Measurements from ENCODE around the gene CNIH3.
A peak's percentile ranks its signal among the peaks of the same experiment; 100 is the strongest.
"Not testable (repeated sequence)": the region's sequence is repeated elsewhere in the genome, so short reads cannot be mapped to it uniquely, and the experiment has no call there.

Gene CNIH3

DNA sequence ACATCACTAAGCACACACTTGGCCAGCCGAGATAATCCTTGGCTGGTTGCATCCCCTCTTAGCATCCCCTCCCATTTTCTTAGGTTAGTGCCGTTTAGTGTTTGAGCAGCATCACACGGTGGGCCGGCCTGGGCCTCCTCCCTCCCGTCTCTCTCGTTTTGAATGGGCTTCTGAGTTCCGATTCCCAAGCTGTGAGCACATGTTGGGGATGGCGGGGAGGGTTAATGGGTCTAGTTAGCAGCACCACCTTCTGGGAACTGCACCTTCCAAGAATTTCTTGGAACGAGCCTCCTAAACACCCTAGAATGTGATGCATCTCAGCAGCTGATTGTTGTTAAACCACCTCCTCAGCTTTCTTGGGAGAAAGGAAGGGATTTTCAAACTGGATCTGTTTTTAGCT, 73.3 kb downstream of the CNIH3 start:
- DNase-seq (ENCODE audit: low spot score): no peak

DNA sequence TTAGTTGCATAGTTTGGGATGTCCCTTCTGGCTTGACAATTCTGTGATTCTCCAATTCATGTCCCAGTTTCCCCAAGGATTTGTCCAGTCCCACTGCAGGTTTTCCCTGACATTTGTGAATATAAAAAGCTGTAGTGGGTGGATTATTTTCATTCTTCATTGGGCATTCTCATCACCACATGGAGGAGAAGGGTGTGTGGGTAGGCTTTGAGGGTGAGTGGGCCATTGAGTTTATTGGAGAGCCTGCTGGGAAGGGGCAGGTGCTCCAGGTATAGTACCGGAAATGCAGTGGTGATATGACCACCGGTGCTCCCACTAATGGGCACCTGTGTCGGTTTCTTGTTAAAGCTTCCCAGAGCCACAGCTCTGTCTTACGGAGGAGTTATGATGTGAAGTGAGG, 74.5 kb downstream of the CNIH3 start:
- no peak for DNase-seq (ENCODE audit: low spot score)

DNA sequence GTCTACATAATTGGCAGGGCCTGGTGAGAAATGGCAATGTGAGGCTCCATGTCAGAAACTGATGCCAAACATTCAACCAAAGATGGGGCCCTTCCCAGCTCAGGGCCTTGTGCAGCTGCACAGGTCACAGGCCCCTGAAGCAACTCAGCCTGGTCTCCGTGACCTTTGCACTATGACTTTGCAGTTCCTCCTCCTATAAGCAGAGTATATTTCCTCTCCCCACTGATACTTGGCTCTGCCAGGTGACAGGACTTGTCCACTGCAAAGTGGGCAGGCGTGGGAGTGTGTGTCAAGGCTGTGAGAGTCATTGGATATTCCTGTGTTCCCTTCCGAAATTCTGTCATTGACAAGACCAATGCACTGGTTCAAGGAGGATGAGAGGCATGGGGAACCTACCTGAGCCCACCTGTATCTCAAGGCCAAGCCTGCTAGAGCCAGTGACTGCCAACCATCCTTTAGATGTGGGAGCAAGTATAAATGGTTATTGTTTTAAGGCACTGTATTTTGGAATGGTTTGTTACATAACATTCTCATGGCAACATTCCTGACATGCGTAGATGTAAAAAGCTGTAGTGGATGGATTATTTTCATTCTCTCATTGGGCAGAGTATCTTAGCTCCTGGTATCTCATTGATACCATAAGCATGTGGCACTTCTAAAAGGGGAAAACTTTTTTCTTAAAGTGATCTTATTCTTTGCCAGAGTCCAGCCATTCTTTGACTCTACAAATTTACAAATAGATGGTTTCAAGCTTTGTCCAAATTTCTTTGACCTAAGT, 75.2 kb downstream of the CNIH3 start:
- DNase-seq (ENCODE audit: low spot score): no peak

DNA sequence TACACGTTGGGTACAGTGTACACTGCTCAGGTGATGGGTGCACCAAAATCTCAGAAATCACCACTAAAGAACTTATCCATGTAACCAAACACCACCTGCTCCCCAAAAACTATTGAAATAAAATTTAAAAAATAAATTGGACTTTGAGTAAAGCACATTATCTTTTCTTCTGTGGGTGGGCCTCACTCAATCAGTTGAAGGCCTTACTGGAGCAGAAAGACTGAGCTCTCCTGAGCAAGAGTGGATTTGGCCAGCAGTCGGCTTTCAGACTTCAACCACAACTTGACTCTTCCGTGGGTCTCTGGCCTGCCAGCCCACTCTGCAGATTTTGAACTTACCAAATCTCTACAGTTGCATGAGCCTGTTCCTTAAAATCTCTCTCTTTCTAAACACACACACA, 78.9 kb downstream of the CNIH3 start:
- DNase-seq (ENCODE audit: low spot score): no peak

DNA sequence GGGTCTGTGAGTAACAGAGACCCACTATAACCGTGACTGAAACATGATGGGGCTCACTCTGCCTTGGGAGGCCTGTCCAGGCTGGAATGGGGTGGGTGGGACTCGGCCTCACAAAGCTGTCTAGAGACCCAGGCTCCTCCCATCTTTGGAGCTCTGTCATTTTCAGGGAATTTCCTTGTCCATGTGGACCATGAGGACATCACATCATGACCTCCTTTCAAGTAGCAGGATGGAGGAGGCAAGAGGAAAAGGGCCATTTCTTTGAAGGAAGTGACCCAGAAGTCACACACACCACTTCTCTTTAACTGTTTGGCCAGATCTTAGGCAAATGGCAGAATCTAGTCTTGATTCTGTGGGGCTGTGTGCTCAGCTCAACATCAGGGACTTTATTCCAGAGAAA, 79.9 kb downstream of the CNIH3 start:
- no peak for DNase-seq (ENCODE audit: low spot score)

DNA sequence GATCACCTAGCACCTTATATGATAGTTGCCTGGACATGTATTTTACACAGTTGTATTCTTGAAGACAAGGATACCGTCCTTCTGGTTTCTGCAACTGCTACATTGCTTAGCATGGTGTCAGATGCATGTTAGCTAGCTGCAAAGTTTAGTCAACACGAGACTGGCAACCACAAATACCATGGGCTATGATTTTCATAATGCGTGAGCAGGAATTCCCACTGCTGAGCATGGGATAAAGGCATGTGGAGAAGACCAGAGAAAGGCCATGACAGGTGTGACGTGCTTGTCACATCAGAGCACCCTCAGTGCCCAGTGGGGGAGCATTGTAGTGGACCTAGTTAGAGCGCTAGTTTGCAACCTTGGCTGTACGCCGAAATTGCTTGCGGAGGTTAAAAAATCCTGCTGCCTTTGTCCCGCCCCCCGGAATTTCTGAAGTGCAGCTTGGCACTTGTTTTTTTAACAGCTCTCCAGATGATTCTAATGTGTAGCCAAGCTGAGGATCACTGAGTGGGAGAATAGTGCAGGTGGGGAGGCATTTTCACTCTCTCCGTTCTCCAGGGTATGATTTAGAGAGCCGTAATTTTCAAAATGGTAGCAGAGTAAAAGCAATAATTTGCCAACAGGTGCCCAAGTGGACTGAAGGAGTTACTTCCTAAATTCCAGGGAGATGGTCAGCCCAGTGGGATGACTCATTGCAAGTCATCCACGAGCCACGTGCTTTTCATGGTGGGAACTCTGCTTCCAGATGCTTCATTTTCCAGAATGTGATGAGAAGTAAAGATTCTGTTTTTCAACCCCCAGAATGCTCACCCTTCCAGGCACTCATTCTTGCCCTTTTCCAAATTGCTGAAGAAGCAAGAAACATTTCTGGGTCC, 81.0 kb downstream of the CNIH3 start:
- DNase-seq (ENCODE audit: low spot score): no peak

DNA sequence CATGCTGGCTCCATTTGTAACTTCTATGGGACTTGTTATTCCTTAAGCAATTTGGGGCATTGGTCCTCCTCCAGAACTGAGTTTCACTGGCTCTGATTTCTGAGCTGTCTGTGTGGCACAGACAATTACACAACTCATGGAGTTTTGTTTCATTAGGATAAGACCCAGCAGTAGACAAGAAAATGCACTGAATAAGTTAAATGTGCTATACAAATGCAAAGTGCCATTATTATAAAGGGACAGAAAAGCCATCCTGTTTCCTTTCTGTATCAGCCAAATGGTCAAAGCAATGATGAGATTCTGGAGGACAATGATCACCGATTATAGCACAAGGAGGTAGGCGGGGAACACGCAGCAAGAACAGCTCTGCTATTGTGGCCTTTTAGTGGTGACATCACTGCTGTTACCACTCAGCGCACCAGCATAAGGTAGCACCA, 81.9 kb downstream of the CNIH3 start:
- DNase-seq (ENCODE audit: low spot score): peak; percentile 48

DNA sequence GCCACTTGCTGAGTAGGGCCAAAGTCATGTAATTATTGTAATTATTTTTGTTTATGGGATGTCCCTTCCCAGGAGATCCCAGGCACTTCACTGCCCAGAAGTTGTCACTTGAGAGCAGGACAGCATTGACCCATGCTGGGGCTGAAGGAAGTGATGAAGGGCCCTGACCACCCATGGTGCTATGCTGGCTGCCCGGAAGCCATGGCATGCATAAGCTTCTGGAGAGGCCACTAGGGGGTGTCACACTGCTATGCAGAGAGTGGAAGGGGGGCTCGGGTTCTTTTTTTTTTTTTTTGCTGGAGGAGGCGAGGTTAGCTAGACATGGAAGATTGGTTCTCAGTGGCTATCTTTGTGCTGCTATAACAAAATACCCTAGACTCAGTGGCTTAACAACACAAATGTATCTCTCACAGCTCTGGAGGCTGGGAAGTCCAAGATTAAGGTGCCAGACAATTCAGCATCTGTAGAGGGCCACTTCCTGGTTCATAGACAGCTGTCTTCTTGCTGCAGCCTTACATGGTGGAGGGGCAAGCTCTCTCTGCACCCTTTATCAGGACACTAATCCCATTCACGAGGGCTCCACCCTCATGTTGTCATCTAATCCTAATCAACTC, 84.9 kb downstream of the CNIH3 start:
- no peak for DNase-seq (ENCODE audit: low spot score)

DNA sequence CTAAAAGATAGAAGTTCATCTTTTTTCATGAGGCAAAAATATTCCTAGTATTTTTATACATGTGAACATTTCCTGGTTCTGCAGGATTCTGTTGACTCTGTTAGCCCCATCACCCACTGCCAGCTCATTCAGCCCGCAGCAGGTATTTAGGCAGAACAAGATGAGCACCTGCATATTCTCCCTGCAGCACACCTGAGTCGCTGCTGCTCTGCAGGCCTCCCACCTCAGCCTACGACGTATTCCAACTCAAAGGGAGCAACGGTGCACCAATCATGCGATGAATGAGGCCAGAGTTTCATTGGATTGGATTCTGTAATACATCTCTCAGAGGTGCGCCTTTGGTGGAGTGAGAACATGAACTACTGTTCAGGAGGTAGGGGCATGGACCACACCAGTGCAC, 87.6 kb downstream of the CNIH3 start:
- no peak for DNase-seq (ENCODE audit: low spot score)

DNA sequence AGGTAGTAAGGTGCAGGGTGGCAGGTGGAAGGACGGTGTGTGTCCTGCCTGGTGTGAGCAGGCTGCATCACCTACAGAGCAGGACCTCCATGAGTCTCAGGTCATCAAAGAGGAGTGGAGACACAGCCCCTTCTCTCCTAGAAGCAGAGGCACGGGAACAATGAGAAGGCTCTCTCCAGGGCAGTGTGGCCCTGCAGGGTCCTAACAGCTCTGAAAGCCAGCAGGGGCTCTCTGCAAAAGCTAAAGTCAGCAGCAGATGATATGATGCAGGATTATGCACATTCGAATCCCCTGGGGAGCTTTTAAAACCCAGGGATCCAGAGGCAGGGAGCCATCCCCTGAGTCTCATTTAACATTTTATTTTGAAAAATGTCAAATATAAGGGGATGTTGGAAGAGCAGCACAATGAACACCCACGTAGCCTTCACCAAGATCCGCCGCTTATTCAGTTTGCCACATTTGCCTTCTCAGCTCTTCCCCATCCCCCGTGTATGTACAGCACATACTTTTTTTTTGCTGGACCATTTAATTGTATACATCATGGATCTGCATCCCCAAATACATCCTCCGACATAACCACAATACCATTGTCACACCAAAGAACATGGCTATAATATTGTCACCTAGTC, 88.1 kb downstream of the CNIH3 start:
- DNase-seq (ENCODE audit: low spot score): no peak

DNA sequence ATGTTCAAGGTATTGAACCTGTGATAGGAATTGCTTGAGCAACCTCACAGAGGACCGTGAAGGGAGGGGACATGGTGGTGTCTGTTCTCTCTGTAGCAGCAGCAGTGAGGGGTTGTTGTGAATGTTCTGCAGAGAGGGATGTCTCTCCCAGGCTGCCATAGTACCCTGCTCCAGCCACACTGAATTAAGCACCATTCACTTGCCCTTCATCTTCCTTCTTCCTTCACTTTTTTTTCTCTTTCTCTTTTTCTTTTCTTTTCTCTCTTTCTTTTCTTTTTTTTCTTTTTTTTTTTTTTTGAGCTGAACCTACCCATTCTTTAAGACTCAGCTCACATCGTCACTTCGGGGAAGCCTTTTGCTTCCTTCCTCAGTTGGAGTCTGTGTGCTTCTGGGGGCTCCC, 89.5 kb downstream of the CNIH3 start:
- DNase-seq (ENCODE audit: low spot score): no peak

DNA sequence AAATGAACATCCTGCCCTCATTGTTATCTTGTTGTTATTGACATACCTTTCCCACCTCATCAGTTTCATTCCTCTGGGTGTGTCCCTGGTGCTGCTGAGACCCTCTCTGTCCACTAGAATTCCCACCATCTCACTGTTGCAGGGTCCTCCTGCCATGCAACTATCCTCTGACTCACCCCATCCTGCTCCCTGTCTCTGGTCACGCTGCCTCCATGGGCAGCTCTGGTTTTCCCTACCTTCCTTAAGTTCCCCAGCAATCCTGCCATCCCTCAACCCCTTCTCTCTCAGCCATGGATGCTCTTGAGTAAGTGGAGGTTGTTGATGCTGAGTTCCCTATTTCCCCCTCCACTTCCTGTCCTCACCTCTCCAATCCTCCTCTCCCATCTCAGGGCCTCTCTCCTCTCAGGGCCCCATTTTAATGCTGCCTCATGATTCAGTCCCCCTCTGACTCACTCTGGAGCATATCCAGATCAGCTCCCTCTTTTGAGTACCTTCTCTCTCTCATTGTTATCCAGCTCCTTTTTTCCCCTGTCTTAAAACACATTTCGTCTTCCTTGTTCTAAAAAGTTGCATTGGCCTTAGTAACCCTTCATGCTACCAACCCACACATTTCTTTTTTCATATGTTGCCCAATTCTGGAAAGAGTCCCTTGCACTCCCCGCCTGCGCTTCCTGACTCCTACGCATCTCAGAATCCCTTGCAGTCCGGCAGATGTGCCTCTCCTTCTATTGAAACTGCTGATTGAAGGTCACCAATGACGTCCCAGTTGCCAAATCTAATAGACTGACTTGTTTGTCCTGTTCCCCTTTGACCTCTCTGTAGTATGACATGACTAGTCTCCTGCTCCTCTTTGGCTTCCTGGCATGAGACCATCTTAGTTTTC, 92.0 kb downstream of the CNIH3 start:
- peak; percentile 25 for DNase-seq (ENCODE audit: low spot score)

DNA sequence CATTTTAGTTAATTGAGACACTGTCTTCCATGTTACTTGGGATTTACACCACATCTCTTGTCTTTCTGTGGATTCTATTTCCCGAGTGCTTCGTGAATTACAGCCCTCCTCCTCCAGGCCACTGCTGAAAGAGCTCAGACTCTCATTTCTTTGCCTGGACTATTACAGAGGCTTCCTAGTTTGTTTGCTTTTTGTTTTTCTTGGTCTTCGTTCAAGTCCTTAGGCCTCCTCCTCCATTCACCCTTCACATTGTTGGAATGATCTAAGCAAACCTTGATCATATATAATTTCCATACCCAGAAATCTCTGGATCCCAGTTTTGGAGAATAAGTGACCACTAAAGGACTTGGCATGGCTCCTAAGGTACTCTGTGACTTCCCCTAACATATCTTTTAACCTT, 94.1 kb downstream of the CNIH3 start:
- no peak for DNase-seq (ENCODE audit: low spot score)

DNA sequence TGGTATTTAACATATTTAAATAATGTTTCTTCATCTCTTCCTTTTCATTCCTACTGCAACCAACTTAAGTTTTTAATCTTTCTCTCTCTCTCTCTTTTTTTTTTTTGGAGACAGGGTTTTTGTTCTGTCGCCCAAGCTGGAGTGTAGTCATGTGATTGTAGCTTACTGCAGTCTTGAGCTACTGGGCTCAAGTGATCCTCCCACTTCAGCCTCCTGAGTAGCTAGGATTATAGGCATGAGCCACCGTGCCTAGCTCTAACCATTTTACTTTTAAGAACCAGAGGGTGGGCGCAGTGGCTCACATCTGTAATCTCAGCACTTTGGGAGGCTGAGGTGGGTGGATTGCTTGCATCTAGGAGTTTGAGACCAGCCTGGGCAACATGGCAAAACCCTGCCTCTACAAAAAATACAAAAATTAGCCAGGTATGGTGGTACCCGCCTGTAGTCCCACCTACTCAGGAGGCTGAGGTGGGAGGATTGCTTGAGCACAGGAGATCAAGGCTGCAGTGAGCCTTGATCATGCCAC, 95.2 kb downstream of the CNIH3 start:
- not testable (repeated sequence) for DNase-seq (ENCODE audit: low spot score)

DNA sequence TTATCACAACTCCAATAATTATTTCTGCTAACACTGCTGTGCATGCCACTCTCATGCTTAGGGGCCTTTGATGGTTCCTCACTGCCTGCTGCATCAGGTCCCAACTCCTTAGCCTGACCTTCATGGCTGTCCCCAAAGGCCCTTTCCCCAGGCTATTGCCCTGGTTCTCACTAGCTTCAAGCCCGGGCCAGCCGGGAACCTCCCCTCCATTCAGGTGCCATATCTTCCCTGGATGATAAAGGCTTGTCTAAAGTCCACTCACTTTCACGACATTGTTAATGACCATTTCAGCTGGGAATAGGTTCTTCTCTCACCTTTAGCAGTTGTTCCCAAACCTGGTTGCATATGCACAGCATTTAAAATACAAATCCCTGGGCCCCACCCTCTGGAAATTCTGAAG, 95.8 kb downstream of the CNIH3 start:
- DNase-seq (ENCODE audit: low spot score): no peak

DNA sequence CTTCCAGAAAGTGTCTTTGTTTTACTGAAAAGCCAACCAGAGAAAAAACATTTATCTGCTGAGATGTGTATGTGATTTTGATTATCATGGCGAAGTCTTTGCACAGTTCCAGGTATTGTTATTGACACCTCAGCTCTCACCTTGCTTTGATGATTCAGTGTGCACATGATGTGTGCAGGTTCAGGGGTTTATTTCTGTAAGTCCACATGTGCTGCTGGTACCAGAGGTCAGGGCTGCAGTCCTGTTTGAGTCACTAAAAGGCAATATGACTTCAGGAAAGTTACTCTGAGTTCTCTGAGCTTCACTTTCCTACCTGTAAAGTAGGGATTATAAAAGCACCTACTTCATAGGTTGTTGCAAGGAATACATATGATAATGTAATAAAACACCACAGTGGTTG, 97.1 kb downstream of the CNIH3 start:
- no peak for DNase-seq (ENCODE audit: low spot score)

DNA sequence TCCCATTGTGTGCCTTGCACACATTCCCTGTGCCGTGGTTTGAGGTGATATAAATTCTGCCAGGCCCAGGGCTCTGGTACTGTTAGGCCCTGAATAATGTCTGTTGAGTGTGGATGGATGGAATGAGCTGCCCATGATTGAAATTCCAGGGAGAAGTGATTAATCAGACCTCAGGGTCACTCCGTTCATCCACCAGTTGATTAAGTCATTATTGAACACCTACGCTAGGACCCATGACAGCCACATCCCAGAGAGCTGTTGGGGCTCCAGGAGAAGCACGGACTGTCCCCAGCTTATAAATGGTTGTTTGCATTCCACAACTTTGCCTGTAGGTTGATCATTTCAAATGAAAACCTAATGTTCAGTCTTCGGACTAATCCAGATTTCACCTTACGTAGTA, 98.4 kb downstream of the CNIH3 start:
- DNase-seq (ENCODE audit: low spot score): no peak

DNA sequence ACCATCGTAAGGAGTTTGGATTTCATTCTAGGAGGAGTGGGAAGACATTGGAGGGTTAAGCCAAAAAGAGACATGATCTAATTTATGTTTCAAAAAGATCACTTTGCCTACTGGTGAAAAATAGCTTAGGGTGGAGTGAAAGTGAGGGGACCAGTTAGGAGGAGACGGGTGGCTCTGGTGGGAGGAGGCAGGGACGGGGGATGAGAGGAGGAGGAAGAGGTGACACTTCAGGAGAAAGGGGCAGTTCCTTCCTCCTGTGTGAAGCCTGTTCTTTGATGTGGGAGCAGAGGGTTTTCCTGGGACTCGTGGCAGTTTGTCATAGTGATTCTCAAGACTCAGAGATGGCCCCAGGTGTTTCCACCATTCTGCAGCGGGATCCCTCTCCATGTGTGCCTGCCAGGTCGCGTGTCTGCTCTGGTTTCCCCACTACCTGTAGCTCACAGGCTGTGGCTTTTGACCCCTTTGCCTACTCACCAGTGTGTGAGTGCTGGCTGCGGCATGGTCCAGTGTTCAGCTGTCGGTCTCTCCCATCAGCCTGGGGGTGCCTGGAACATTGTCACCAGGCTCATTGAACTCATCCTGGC, 102.4 kb downstream of the CNIH3 start:
- DNase-seq (ENCODE audit: low spot score): no peak

DNA sequence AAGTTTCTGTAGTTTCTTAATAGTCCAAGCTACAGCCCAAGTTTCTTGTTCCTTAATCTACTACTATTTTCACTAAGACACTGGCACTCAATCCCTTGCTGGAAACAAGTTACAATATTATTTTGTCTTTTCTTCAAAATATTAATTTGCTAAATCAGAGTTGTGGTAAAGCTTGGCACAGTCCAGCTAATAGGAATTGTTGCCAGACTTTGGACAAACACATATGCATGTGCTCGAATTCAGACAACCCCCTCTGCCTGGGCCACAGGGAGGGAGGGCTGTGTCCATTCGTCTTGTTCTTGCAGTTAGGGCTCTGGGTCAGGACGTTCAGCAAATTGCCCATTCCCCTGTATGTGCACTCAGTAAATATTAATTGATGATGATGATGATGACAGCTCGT, 103.6 kb downstream of the CNIH3 start:
- no peak for DNase-seq (ENCODE audit: low spot score)

DNA sequence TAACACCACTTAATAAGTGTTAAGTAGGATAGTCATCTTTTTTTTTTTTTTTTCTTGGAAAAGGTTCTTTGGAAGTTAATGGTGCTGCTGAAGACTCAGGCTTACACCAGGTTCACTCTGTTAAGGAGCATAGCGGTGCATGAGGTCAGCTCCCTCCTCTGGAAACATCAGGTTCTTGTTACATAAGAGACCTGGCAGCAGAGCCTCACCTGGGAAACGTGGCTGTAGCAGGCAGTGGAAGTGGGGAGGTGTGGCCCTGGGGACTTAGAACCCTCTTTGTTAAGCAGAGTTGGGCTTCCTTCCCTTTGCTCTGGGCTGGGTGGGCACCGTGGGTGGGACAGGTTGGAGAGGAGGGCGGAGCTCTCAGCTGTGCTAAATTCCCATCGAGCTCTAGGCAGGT, 104.1 kb downstream of the CNIH3 start:
- DNase-seq (ENCODE audit: low spot score): no peak

DNA sequence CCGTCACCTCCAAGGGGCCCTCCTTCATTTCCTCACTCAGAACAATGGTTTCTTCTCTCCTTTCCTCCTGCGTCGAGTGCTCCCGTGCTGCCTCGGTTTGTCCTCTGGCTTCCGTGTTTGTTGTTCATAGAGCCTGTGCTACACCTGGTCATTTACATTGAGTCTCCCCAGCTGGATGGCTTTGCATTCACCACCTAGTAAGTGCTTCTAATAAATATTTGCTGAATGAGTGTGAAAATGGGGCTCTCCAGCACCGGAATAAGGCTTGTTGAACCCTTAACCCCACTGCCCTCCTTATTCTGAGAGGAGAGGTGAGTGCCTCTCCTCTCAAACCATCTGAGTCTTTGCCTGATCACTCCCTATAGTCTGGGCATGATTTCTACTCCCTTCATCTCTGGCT, 104.9 kb downstream of the CNIH3 start:
- DNase-seq (ENCODE audit: low spot score): no peak
